ENCODE measurements around the gene SHKBP1.

DNA sequence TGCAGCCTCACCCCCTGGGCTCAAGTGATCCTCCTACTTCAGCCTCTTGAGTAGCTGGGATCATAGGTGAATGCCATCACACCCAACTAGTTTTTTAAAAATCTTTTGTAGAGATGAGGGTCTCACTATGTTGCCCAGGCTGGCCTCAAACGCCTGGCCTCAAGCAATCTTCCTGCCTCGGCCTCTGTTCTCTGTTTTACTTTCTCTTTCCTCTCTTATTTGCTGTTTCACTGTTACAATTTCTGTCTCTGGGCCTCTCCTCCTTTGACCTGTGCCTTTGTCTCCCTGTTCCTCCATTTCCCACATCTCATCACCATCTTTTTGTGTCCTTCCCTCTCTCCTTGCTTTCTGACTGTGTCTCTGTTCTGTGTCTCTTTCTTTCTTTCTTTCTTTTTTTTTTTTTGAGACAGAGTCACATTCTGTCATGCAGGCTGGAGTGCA lies 9.3 kb downstream of the SHKBP1 start:
- TF ChIP-seq TAF1 (IDR thresholded peaks at IDR 0.05; ENCODE audit: borderline replicate concordance, low read depth, low read length) (no peak), POLR2AphosphoS5 (IDR thresholded peaks at IDR 0.05; ENCODE audit: low read depth, low read length) (no peak)
